H4 (cell line): ENCODE measurements around the gene TUBGCP5. TPM values are rescaled to one million over a fixed set of nuclear protein-coding genes. Genes with fewer than 3 reads are reported as not detected.
A peak's percentile ranks its signal among the peaks of the same experiment; 100 is the strongest.

Experiments
- DNase-seq: peaks from one replicate; pipeline ENCODE4 v3.0.0-alpha.2; 2015; ENCODE audit warnings: low spot score
- total RNA-seq: library from RNA; depleted of rRNA; stranded (reverse); fragments of >200 nt; shearing (Covaris generic); gene quantifications from 2 replicates; pipeline ENCODE4 v1.2.3, GENCODE V29; 2014

The TUBGCP5 gene
- total RNA-seq, 1 experiment from 2014 or later: 17.2 TPM

- DNase-seq: no peak
Measured at GRCh38 chr15:22978691-22979237, 60.6 kb downstream of the TUBGCP5 start.

GRCh38 chr15:22974745-22975144 lies 64.6 kb downstream of the TUBGCP5 start:
- no peak for DNase-seq

- DNase-seq: no peak
Measured at GRCh38 chr15:22973987-22974386, 65.4 kb downstream of the TUBGCP5 start.

GRCh38 chr15:22973286-22973685 lies 66.1 kb downstream of the TUBGCP5 start:
- no peak for DNase-seq

GRCh38 chr15:22969489-22969888 lies 69.9 kb downstream of the TUBGCP5 start:
- DNase-seq: no peak

- peak; percentile 27 for DNase-seq
Measured at GRCh38 chr15:22968366-22968765, 71.0 kb downstream of the TUBGCP5 start.

GRCh38 chr15:22967084-22967770 lies 72.1 kb downstream of the TUBGCP5 start:
- no peak for DNase-seq

GRCh38 chr15:22966321-22967083 lies 72.9 kb downstream of the TUBGCP5 start:
- DNase-seq: no peak

- no peak for DNase-seq
Measured at GRCh38 chr15:22963641-22964040, 75.7 kb downstream of the TUBGCP5 start.

GRCh38 chr15:22962611-22963010 lies 76.8 kb downstream of the TUBGCP5 start:
- no peak for DNase-seq

- no peak for DNase-seq
Measured at GRCh38 chr15:22961762-22962161, 77.6 kb downstream of the TUBGCP5 start.

- no peak for DNase-seq
Measured at GRCh38 chr15:22960556-22960955, 78.8 kb downstream of the TUBGCP5 start.

- DNase-seq: no peak
Measured at GRCh38 chr15:22960126-22960525, 79.2 kb downstream of the TUBGCP5 start.

- no peak for DNase-seq
Measured at GRCh38 chr15:22959321-22960101, 79.9 kb downstream of the TUBGCP5 start.

GRCh38 chr15:22958487-22959280 lies 80.7 kb downstream of the TUBGCP5 start:
- no peak for DNase-seq

GRCh38 chr15:22956978-22957260 lies 82.5 kb downstream of the TUBGCP5 start:
- no peak for DNase-seq

- no peak for DNase-seq
Measured at GRCh38 chr15:22956257-22956977, 83.0 kb downstream of the TUBGCP5 start.

- no peak for DNase-seq
Measured at GRCh38 chr15:22955544-22956119, 83.7 kb downstream of the TUBGCP5 start.

GRCh38 chr15:22954798-22955543 lies 84.4 kb downstream of the TUBGCP5 start:
- DNase-seq: no peak

GRCh38 chr15:22954326-22954725 lies 85.0 kb downstream of the TUBGCP5 start:
- DNase-seq: no peak
